T47D (cell line): ENCODE data around the gene PRPF40B.

Experiments
- DNase-seq, 2 experiments: peaks; one replicate each; pipeline versions ENCODE4 v3.0.0 to v3.0.0-alpha.2; 2011 to 2012; ENCODE audit warnings: low read depth in 1 of 2, low spot score in 1 of 2
- JUND ChIP-seq: IDR thresholded peaks from 2 replicates; pipeline ENCODE4 v1.6.1; 2012; ENCODE audit warnings: low read depth
- in situ Hi-C: cut with HindIII; loops from 2 replicates; pipeline ENCODE4 v1.10.0; 2016; ENCODE audit warnings: low sequenced_read_pairs, low pct_unique_long_range_greater_than_20kb

The PRPF40B gene

GRCh38 chr12:49633703-49634345 is 10.5 kb downstream of the PRPF40B start:
- no peak for TF ChIP-seq JUND
- in situ Hi-C loops, result no loop called here

GRCh38 chr12:49635036-49635435 is 11.7 kb downstream of the PRPF40B start:
- in situ Hi-C loops, result no loop called here
- no peak for TF ChIP-seq JUND
- no peak for DNase-seq

More at GRCh38 chr12:49633703-49634345, 10.5 kb downstream of the PRPF40B start:
- DNase-seq, result no peak

- in situ Hi-C loops, result no loop called here
- DNase-seq, result no peak
- no peak for TF ChIP-seq JUND
Observed at GRCh38 chr12:49635656-49636055, 12.3 kb downstream of the PRPF40B start.

- in situ Hi-C loops, result no loop called here
- no peak for TF ChIP-seq JUND
- no peak for DNase-seq
Observed at GRCh38 chr12:49636574-49636973, 13.2 kb downstream of the PRPF40B start.

GRCh38 chr12:49636979-49637755 is 13.8 kb downstream of the PRPF40B start:
- DNase-seq, result peak; percentile 73 to 74
- no peak for TF ChIP-seq JUND
- in situ Hi-C loops, result no loop called here

GRCh38 chr12:49641748-49642369 is 18.5 kb downstream of the PRPF40B start:
- no peak for TF ChIP-seq JUND
- no peak for DNase-seq
- in situ Hi-C loops, result no loop called here

- no peak for TF ChIP-seq JUND
- DNase-seq, result peak in 1 of 2 experiments; percentile 32
- in situ Hi-C loops, result no loop called here
Observed at GRCh38 chr12:49642370-49642802, 19.0 kb downstream of the PRPF40B start.

GRCh38 chr12:49643135-49643534 is 19.8 kb downstream of the PRPF40B start:
- TF ChIP-seq JUND, result no peak
- in situ Hi-C loops, result no loop called here
- no peak for DNase-seq

DNA sequence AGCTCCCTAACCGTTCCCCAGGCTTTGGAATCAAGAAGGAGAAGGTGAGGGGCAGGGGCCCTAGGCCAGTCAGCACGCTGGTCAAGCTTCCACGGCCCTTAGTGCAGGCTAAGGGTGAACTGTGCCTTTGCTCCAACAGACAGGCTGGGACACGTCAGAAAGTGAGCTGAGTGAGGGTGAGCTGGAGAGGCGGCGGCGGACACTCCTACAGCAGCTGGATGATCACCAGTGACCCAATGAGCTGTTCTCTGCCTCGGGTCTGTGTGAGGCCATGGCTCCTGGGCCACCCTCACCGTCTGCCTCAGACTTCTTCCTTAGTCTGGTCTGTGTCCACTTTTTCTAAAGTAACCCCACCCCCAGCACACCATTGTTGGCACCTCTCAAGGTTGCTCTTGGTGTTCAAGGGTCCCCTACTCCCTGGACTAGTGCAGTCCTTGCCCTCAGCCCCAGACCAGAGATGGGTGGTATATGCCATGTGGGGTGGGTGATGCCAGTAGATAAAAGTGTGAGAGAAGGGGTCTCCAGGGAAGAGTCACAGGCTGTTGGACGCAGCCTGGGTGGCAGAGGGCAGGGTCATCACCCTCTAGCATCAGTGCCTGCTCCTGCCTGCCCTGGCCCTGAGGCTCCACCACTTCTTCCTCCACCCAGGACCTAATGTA is 20.7 kb downstream of the PRPF40B start:
- no peak for DNase-seq
- no peak for TF ChIP-seq JUND
- in situ Hi-C loops, result no loop called here

DNA sequence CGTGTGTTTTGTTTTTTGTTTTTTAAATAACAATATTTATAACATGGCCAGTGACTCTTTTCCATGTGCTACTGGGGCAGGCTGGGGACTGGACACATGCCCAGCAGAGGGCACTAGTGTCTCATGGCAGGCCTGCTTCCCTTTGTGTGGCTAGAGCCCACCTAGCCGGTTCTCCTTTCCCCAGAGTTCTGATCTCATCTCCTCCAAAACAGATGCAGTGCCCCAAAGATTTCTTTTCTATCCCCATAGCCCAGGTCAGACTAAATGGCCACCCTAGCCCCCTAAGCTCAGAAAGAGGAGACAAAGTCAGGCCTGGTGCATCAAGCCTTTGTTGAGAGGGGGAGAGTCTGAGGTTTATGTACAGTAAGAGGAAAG is 21.2 kb downstream of the PRPF40B start:
- in situ Hi-C loops, result no loop called here
- TF ChIP-seq JUND, result no peak
- DNase-seq, result peak; percentile 82 to 88

DNA sequence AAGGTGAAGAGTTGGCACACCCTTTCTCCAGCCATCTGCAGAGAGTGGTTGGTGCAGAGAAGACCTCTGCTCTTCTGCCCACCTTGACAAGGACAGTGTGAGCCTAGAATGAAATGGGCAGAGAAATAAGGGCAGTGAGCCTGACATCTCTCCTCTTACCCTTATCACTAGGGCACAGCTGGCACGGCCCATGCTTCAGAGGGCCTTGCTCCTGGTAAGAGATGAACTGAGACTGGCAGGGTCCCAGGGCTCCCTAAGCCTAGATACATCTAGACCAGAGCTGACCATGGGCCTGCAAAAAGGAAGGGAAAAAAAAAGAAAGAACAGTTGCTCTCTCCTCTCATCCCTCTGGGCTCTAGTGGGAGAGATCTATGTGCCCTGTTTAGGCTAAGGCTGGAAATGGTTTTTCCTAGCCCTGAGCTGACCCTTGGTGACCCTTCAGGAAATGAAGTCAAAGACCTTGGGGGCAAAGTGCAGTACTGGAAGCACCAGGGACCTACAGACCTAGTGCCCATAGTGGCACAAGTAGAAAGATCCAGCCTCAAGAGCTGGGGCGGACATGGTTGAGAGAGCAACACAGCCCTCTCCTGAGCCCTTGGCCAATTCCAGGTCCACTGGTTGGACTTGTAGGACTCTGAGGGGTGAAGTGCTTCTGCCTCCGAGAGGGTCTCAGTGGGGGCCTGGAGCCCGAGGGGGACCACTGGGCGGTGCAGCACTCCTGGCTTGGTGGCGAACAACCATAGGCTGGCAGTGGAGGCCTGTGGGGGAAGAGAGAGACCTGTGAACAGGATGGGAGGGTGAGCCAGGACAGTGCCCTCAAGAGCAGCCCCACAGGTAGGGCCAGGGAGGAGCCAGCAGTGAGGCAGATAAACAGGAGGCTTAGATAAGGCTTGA is 22.0 kb downstream of the PRPF40B start:
- DNase-seq, result no peak
- no peak for TF ChIP-seq JUND
- in situ Hi-C loops, result no loop called here

- in situ Hi-C loops, result no loop called here
- DNase-seq, result no peak
- no peak for TF ChIP-seq JUND
Observed at GRCh38 chr12:49646331-49646830, 23.0 kb downstream of the PRPF40B start.
